ENCODE data around the gene CTDP1.
"Not testable (repeated sequence)": the region's sequence is repeated elsewhere in the genome, so short reads cannot be mapped to it uniquely, and the experiment has no call there.

The CTDP1 gene

DNA sequence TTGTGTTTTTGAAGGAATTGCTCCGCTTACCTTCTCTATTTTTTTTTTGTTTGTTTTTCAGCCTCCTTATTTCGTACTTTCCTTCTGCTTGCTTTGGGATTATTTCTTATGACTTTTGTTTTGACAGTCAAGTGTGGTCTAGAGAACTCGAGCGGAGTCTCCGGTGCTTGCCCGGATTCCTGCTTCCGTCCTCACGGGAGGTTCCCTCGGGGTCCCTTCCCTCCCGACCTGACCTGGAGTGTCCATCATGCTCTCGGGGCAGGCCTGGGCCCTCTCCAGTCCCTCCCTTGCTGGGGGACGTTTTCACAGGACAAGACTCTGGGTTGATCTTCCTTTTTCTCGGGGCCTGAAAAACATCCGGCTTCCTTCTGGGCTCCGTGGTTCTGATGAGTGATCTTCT lies 45.9 kb downstream of the CTDP1 start:
- no peak for DNase-seq (ENCODE audit: low spot score)

DNA sequence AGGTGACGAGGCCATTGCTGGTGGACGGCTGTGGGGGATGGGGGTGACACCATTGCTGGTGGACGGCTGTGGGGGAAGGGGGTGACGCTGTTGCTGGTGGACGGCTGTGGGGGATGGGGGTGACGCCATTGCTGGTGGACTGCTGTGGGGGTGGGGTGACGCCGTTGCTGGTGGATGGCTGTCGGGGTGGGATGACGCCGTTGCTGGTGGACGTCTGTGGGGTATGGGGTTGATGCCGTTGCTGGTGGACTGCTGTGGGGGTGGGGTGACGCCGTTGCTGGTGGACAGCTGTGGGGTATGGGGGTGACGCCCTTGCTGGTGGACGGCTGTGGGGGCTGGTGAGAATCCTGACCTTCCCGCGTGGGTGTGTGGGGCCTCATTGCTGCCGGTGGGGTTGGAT lies 47.1 kb downstream of the CTDP1 start:
- no peak for DNase-seq (ENCODE audit: low spot score)

DNA sequence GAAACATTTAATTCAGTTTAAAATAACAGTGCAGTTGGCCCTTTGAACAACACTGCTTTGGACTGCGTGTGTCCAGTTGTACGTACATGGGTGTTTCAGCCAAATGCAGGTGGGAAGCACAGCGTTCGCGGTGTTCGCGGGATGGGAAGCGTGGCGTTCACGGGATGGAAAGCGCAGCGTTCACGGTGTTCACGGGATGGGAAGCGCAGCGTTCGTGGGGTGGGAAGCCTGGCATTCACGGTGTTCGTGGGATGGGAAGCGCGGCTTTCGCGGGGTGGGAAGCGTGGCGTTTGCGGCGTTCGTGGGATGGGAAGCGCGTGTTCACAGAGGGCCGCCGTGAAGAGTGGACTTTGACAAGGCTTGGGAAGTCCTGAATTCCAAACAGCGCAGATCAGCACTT lies 47.6 kb downstream of the CTDP1 start:
- DNase-seq (ENCODE audit: low spot score), result no peak

DNA sequence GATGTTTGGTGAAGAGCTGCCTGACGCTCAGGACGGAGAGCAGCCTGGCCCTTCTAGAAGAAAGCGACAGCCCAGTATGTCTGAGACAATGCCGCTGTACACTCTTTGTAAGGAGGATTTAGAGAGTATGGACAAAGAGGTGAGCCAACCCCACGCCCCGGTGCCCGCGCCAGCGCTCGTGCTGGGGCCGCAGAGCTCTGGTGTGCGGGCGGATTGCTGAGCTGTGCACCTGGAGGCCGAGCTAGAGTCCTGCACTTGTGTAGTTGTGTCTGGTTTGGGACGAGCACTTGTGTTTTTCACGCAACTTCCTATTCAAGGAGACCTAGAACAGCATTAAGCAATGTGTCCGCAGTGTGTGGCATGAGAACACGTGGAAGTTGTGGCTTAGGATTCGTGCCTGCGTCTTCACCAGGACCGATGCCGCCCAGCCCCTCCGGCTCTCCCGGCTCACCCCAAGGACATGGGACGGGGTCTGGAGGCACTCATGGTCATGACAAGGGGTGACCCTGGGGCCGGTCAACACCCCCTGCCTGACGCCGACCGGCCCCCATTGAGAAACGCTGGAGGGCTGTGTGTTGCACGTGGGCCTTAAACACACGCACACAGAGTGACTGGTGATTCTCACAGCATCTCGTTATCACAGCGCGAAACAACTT lies 49.5 kb downstream of the CTDP1 start:
- no peak for DNase-seq (ENCODE audit: low spot score)

DNA sequence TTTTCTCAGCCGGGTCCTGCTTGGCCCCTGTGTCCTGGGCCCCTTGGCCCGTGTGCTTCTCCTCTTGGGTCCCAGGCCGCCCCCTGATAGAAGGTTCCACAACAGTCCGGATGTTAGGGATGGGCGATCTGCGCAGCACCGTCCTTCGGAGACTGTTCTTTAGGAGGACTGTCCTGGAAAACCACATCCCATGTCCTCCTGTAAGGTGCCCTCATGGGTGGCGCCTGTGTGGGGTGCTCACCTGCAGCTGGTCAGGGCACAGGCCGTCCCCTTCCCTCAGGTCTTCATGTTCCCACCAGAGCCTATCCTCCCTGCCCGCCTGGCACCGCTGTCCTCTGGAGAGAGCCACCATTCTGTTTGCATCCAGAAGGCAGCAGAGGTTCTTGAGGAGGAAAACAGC lies 50.0 kb downstream of the CTDP1 start:
- DNase-seq (ENCODE audit: low spot score), result no peak

DNA sequence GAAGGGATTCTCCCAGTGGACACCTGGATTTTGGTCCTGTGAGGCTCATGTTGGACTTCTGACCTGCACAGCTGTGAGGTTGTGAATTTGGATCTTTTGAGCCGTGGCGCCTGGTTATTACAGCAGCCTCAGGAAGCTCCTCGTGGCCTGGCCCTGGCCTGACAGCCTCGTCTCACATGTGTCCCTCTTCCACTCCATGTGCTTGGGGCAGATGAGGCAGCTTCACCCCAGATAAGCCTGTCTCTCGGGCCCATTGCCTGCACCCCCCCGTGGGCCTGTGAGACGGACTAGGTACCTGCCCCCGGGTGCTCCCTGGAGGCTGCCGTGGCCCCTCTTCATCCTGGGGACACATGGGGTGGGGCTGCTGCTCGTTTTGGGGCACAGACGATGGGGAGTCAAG lies 51.2 kb downstream of the CTDP1 start:
- DNase-seq (ENCODE audit: low spot score), result no peak

- DNase-seq (ENCODE audit: low spot score), result not testable (repeated sequence)
Measured at GRCh38 chr18:79731881-79732720, 52.5 kb downstream of the CTDP1 start.

GRCh38 chr18:79732721-79733025 lies 53.1 kb downstream of the CTDP1 start:
- no peak for DNase-seq (ENCODE audit: low spot score)

DNA sequence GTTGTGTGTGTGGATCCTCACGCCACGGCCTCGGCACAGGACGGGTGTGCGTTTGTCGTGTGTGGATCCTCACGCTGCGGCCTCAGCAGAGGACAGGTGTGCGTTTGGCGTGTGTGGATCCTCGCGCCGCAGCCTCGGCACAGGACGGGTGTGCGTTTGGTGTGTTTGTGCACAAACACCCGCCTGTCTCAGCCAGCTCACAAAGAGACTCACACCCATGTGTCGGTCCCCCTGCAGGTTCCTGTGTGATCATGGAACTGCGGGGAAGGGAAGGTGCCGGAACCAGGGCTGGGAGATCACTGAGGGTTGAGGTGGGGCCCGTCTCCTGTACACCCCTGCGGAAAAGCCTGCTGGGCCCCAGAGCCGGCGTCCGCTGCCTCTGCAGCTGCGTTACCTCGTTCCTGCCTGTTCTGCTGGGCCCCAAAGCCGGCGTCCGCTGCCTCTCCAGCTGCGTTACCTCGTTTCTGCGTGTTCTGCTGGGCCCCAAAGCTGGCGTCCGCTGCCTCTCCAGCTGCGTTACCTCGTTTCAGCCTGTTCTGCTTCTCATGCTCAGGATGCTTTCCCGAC lies 53.6 kb downstream of the CTDP1 start:
- no peak for DNase-seq (ENCODE audit: low spot score)

- DNase-seq (ENCODE audit: low spot score), result no peak
Measured at GRCh38 chr18:79733986-79734770, 54.6 kb downstream of the CTDP1 start.

DNA sequence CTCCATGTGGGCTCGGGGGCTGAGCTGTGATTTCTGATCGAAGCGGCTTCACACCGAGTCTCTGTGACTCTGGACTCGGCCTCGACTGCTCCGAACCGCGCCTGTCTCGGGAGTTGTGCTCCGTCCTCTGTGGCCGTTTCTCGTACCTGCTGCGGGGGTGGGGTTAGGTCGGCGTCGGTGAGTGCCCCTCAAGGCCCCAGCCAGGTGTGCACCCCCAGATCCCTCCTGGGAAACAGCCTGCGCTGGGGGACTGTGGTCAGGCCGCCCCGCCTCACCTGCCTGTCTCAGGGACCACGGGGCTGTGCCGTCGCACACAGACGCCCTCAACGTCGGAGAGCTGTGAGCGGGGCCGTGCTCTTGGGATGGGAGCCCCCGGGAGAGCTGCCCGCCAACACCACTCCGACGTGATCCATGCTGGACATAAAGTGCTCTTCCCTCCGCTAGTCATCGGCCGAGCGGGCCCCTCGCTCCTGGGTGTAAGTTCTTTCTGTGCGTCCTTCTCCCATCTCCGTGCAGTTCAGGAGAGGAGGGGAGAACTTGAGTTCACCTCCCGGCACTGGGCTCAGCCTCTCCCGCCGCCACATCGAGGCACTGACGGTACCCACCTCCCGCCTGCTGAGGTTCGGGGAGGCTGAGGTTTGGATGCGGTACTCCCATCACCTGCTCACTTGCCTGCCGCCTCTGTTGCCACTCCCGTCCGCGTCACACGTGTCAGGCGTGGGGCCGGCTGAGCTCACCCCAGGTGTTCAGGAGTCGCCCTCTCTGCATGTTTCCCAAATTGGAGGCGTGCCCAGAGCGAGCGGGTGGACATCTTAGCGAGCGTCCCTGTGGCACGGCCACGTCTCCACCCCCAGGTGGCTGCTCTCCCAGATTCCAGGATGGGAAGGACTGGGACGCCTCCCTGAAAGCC lies 55.7 kb downstream of the CTDP1 start:
- no peak for DNase-seq (ENCODE audit: low spot score)

- DNase-seq (ENCODE audit: low spot score), result no peak
Measured at GRCh38 chr18:79736230-79736629, 56.6 kb downstream of the CTDP1 start.

DNA sequence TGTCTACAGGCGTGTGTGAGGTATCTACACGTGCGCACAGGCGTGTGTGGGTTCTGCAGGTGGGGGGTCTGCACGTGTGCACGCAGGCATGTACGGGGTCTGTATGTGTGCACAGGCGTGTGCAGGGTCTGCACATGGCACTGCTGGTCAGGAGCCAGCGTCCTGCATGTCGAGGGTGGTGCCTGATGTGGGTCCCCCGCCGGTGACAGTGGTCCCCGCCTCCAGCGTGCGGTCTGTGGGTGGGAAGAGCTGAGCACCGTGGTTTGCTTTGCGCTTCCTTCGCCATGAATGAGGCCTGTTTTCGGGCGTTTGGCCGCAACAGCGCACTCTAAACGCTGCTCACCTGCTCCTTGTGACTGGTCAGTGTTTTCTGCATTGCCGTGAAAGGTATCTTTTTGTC lies 57.2 kb downstream of the CTDP1 start:
- DNase-seq (ENCODE audit: low spot score), result no peak

DNA sequence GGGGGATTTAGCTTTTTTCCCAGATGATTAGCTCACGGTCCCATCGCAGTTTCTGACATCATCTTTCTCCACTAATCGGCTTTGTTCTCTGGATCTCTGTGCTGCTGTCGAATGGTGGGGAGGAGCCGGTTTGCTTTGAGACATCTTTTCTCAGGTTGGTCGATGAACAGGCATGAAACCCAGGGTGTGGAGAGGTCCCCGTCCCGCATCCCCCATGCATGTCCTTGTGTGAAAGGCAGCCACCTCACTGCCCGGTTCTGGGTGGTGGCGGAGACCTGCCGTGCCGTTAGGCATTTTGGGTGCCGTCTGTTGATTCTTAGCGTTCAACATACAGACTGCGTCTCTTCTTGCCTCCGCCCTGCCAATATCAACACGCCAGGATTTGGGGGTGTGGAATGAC lies 57.8 kb downstream of the CTDP1 start:
- DNase-seq (ENCODE audit: low spot score), result no peak

DNA sequence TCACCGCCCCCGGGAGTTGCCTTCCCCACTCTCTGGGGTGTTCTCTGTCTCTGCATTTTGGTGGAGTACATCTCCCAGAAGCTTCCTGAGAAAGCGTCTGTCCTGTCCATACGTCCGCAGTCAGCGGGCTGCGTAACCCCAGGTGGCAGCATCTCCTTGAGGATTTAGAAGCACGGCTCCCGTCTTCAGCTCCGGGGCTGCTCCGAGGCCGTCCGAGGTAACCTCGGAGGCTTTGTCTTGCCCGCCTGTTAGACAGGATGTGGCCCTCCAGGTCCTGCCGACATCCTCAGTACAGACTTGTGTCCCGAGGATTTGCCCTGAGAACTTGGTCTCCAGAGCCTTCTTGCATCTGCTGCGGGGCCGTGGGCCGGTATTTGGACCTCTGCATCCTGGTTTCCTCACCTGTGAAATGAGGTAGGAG lies 58.4 kb downstream of the CTDP1 start:
- DNase-seq (ENCODE audit: low spot score), result no peak

GRCh38 chr18:79738581-79739439 lies 59.2 kb downstream of the CTDP1 start:
- DNase-seq (ENCODE audit: low spot score), result no peak

DNA sequence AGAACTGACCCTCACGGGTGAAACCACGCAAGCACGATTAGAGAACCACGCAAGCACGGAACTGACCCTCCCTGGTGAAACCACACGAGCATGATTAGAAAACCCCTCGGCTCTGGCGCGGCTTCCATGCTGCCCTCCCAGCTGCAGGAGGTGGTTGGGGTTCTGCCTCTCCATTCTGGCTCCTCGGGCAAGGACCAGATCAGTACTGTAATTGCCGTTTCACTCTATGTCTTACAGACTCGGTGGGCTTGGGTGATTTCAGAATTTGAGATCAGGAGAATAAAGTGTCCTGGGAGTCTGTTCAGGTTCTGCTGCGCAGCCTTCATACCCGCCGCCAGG lies 59.8 kb downstream of the CTDP1 start:
- no peak for DNase-seq (ENCODE audit: low spot score)

DNA sequence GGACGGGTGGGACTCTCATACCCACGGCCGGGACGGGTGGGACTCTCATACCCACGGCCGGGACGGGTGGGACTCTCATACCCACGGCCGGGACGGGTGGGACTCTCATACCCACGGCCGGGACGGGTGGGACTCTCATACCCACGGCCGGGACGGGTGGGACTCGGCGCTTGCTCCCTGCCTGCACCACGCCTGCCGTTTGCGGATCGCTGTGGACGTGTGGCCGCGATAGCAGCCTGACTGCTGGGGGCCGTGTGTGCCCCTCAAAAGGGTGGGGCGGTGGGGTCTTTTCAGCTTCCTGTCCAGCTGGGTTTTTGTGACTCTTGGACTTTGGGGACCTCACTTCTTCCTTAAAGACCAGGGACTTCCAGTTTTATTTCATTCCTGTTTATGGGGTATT lies 60.4 kb downstream of the CTDP1 start:
- not testable (repeated sequence) for DNase-seq (ENCODE audit: low spot score)

DNA sequence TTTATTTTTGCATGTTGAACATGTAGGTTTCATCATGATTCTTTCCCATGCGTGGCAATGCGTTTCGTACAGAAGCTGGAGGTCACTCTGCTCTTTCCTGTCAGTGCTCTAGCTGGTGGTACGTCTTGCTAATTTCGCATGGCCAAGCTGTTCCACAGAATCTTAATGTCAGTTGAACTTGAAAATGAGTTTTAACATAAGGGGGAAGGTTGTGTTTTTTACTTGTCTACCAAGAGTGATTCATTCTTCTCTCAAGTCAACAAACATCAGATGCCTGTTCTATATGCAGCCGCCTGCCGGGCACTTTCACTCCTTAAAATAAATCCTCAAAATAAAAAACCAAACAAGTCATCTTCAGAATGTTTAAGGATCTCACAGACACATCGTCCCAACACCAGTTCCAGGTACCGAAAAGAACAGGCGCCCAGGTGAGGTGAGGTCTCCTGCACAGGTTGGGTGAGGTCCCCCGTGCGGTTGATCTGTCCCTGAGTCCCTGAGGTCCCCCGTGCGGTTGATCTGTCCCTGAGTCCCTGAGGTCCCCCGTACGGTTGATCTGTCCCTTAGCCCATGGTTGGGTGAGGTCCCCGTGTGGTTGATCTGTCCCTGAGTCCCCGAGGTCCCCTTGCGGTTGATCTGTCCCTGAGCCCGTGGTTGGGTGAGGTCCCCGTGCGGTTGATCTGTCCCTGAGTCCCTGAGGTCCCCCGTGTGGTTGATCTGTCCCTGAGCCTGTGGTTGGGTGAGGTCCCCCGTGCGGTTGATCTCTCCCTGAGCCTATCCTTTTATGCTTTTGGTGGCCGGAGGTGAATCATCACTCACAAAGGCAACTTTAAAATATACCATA lies 61.1 kb downstream of the CTDP1 start:
- DNase-seq (ENCODE audit: low spot score), result no peak

- no peak for DNase-seq (ENCODE audit: low spot score)
Measured at GRCh38 chr18:79741362-79741700, 61.7 kb downstream of the CTDP1 start.

Measured in CD4-positive, alpha-beta T cell treated with Interleukin-15 for 4 hours (primary cell).